Measurements from ENCODE around the gene NRIP1.

- no peak for TF ChIP-seq POLR2A (IDR thresholded peaks at IDR 0.05)
- no peak for TF ChIP-seq POLR2AphosphoS5 (IDR thresholded peaks at IDR 0.05)
- TF ChIP-seq CTCF (IDR thresholded peaks at IDR 0.05) = no peak
Measured at GRCh38 chr21:15079269-15079668, 14.5 kb upstream of the NRIP1 start.

Data from upper lobe of left lung (tissue), 4 donors.